ENCODE data around the gene GOLGA8J.
"Not testable (repeated sequence)": the region's sequence is repeated elsewhere in the genome, so short reads cannot be mapped to it uniquely, and the experiment has no call there.

GRCh38 chr15:30134751-30135150 is 52.0 kb downstream of the GOLGA8J start, which contains the start of gene GOLGA8T:
- not testable (repeated sequence) for TF ChIP-seq POLR2A, CTCF (IDR thresholded peaks at IDR 0.05)

All from uterus (tissue), 2 donors.